HCT116 (cell line): ENCODE data around the gene DNAJB1.

ENCODE experiments used
- EZH2phosphoT487 ChIP-seq: fragments of 200-600 bp; IDR thresholded peaks from 2 replicates; pipeline ENCODE4 v1.6.1; 2018; ENCODE audit warnings: antibody characterized with exemption, borderline replicate concordance
- POLR2A ChIP-seq: IDR thresholded peaks from 2 replicates; pipeline ENCODE4 v1.7.0; 2011; ENCODE audit warnings: borderline replicate concordance; ENCODE audit not compliant: insufficient read depth, insufficient read length; ENCODE audit errors: extremely low read depth
- POLR2AphosphoS5 ChIP-seq: IDR thresholded peaks from 2 replicates; pipeline ENCODE4 v1.6.1; 2011; ENCODE audit warnings: mild to moderate bottlenecking, low read depth, low read length, moderate library complexity
- RAD21 ChIP-seq: IDR thresholded peaks from 2 replicates; pipeline ENCODE4 v1.6.1; 2012; ENCODE audit warnings: low read depth, mild to moderate bottlenecking
- SIN3A ChIP-seq: IDR thresholded peaks from 2 replicates; pipeline ENCODE4 v1.6.1; 2012; ENCODE audit warnings: low read depth
- TF ChIP-seq, protein P1 (sequence below): IDR thresholded peaks from 2 replicates; pipeline ENCODE4 v1.6.1; 2012
- TF ChIP-seq, protein P2 (sequence below), 3 experiments: fragments of 200-600 bp in 1 of 3; sonication (generic) in 1 of 3; IDR thresholded peaks in 2 of 3; conservative IDR thresholded peaks in 1 of 3; 2 replicates each; pipeline ENCODE4 v1.5.1; 2012 to 2017; ENCODE audit warnings: low read depth in 2 of 3, low read length in 2 of 3, antibody characterized with exemption in 1 of 3, borderline replicate concordance in 1 of 3, control low read depth in 1 of 3, mild to moderate bottlenecking in 1 of 3, mixed read lengths in 1 of 3, mixed run types in 1 of 3, moderate library complexity in 1 of 3; ENCODE audit not compliant: insufficient read depth in 1 of 3
- TF ChIP-seq, protein P3 (sequence below): IDR thresholded peaks from 2 replicates; pipeline ENCODE4 v1.6.1; 2011; ENCODE audit warnings: mild to moderate bottlenecking, low read length, moderate library complexity; ENCODE audit not compliant: insufficient replicate concordance; ENCODE audit errors: extremely low read depth
- TF ChIP-seq, protein P4 (sequence below): IDR thresholded peaks from 2 replicates; pipeline ENCODE4 v1.6.1; 2012

DNA sequence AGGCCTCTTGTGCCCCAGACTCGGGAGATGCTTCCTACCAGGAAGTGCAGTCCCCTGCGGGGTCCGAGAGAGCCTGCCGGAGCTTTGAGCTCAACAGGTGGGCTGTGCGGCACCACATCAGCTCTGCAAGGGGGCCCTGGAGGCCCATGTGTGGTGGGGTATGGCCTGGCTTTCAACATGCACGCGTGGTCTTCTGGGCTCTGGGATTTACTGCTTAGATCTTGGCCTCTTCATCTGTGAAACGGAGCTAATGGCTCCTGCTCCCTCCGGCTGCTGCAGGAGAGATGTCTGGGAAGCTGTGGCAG, 35.7 kb upstream of the DNAJB1 start:
- TF ChIP-seq, protein P1, sequence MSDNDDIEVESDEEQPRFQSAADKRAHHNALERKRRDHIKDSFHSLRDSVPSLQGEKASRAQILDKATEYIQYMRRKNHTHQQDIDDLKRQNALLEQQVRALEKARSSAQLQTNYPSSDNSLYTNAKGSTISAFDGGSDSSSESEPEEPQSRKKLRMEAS: no peak
- TF ChIP-seq, protein P2, sequence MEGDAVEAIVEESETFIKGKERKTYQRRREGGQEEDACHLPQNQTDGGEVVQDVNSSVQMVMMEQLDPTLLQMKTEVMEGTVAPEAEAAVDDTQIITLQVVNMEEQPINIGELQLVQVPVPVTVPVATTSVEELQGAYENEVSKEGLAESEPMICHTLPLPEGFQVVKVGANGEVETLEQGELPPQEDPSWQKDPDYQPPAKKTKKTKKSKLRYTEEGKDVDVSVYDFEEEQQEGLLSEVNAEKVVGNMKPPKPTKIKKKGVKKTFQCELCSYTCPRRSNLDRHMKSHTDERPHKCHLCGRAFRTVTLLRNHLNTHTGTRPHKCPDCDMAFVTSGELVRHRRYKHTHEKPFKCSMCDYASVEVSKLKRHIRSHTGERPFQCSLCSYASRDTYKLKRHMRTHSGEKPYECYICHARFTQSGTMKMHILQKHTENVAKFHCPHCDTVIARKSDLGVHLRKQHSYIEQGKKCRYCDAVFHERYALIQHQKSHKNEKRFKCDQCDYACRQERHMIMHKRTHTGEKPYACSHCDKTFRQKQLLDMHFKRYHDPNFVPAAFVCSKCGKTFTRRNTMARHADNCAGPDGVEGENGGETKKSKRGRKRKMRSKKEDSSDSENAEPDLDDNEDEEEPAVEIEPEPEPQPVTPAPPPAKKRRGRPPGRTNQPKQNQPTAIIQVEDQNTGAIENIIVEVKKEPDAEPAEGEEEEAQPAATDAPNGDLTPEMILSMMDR (IDR thresholded peaks at IDR 0.05 in 2 of 3, conservative IDR thresholded peaks at IDR 0.05 in 1 of 3; ENCODE audit: borderline replicate concordance in 1 of 3, insufficient read depth in 1 of 3, low read depth in 2 of 3, low read length in 2 of 3): no peak
- TF ChIP-seq POLR2AphosphoS5 (no peak), EZH2phosphoT487 (no peak), POLR2A (no peak), SIN3A (no peak), RAD21 (no peak)
- TF ChIP-seq, protein P3, sequence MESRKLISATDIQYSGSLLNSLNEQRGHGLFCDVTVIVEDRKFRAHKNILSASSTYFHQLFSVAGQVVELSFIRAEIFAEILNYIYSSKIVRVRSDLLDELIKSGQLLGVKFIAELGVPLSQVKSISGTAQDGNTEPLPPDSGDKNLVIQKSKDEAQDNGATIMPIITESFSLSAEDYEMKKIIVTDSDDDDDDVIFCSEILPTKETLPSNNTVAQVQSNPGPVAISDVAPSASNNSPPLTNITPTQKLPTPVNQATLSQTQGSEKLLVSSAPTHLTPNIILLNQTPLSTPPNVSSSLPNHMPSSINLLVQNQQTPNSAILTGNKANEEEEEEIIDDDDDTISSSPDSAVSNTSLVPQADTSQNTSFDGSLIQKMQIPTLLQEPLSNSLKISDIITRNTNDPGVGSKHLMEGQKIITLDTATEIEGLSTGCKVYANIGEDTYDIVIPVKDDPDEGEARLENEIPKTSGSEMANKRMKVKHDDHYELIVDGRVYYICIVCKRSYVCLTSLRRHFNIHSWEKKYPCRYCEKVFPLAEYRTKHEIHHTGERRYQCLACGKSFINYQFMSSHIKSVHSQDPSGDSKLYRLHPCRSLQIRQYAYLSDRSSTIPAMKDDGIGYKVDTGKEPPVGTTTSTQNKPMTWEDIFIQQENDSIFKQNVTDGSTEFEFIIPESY: no peak
- TF ChIP-seq, protein P4, sequence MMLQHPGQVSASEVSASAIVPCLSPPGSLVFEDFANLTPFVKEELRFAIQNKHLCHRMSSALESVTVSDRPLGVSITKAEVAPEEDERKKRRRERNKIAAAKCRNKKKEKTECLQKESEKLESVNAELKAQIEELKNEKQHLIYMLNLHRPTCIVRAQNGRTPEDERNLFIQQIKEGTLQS: no peak
